Skeletal muscle cell (primary cell): Measurements from ENCODE around the gene SEMA6B.
"Not testable (repeated sequence)": the region's sequence is repeated elsewhere in the genome, so short reads cannot be mapped to it uniquely, and the experiment has no call there.

Experiments
- DNase-seq: peaks from one replicate; pipeline ENCODE4 v3.0.0-alpha.2; 2010; ENCODE audit warnings: low read depth
- H3K4me3 ChIP-seq: 2 replicates; pipeline ENCODE4 v1.5.1; 2011; ENCODE audit warnings: low read depth, mild to moderate bottlenecking, control low read depth, low read length, moderate library complexity

The SEMA6B gene

DNA sequence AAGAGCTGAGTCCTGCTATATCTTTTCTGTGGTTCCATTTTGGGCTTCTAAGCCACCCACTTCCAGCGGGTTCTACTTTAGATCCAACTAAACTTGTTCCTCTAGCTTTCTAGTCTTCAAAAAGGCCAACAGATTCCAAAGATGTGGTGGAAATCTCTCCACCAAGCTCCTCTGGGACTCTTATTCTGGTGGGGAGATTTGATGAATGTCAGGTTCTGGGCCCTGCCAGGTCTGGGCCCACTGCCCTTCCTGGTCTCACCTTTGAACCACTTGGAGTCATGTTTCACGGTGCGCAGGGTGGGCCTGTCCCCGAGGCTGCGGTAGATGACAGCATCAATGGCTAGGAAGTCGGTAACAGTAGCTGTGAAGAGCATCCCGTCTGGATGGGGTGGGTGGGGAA, 4.8 kb downstream of the SEMA6B start:
- no peak overlapping the region for H3K4me3 ChIP-seq

DNA sequence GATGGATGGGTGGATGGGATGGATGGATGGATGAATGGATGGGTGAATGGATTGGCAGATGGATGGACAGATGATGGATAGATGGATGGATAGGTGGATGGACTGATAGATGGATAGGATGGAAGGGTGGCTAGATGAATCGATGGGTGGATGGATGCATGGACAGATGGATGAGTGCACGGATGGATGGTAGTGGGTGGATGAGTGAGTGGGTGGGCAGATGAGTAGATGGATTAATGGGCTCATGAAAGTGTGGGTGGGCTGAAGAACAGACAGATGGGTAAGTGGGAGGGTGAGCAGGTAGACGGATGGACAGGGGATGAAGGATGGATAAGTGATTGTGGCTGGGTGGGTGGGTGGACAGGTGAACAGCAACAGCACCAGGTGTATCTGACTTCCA, 5.7 kb downstream of the SEMA6B start:
- DNase-seq, result no peak
- no peak overlapping the region for H3K4me3 ChIP-seq

More for the DNA sequence above, 4.8 kb downstream of the SEMA6B start:
- no peak for DNase-seq

DNA sequence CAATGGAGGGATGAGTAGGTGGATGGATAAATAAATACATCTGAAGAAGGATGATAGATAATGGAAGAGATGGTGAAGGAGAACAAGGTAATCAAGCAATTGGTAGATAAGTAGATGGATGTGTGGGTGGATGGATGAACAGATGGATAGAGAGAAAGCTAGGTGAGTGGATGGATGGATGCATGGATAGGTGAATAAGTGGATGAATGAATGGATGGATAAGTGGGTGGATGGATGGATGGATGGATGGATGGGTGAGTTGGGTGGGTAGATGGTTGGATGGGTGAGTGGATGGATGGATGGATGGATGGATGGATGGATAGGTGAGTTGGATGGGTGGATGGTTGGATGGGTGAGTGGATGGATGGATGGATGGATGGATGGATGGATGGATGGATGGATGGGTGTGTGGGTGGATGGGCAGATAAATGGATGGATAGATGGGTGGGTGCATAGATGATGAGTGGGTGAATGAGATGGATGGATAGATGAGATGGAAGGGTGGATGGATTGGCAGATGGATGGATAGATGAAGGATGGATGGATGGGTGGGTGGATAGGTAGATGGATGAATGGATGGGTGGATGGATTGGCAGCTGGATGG, 6.3 kb downstream of the SEMA6B start:
- DNase-seq, result no peak
- H3K4me3 ChIP-seq, result no peak overlapping the region

DNA sequence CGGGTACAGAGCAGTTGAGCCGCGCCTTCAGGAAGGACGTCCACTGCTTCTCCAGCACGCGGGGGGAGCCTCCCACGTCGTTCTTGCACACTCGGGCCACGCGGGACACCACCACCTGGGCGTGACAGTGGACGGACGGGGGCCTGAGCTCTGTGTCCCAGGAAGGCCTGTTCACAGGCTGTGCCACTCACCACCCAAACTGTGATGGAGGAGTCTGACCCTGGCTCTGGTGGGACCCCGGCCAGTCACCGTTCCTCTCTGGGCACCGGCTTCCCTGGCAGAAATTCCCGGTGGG, 7.0 kb downstream of the SEMA6B start:
- no peak overlapping the region for H3K4me3 ChIP-seq
- no peak for DNase-seq

DNA sequence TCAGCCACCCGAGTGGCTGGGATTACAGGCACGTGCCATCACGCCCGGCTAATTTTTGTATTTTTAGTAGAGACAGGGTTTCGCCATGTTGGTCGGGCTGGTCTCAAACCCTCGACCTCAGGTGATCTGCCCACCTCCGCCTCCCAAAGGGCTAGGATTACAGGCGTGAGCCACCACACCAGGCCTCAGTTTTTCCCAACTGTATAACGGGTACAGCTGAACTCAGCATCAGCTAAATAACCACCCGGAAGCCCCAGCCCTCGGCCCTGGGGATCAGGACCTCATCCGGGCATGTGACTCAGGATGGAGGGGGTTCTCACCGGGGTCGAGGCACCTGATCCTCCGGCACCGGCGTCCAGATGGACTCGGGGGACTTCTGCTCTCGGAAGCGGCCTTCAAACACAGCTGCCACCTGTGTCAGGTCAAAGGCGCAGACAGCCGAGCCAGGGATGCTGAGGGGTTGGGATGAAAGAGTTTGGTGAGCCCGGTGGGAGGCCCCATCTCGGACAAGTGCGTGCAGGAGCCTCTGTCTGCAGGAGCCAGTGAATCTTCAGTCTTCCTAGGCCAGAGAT, 8.9 kb downstream of the SEMA6B start:
- no peak for DNase-seq
- H3K4me3 ChIP-seq, result no peak overlapping the region

DNA sequence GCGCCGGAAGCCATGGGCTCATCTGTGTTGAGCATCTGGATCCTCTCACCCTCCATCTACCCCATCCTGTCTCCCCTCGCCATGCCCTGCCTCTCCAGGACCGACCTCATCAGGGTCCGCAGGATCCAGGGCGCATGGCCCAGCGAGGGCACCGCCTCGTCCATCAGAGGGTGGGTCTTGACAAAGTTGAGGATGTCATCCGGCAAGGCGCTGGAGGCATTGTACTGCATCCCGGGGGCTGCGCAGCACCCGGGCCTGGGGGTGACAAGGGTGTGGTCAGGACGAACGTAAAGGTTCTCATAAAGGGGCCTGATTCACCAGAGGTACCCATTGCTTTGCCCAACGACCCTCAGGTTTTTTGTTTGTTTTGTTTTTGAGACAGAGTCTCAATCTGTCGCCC, 9.5 kb downstream of the SEMA6B start:
- H3K4me3 ChIP-seq, result no peak overlapping the region

DNA sequence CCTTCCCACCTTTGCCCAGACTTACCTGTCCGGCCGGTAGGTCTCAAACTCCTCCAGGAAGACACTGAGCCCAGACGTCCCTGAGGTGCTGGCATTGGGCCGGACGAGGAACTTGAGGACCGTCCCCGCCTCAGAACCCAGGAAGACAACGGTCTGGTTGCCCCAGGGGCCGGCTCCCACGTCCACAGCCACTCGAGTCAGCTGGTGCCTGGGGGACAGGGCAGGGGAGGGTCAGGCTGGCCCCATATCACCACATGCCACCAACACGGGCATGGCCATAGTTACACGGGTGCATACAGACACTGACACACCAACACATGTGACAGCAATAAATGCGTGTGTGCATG, 11.3 kb downstream of the SEMA6B start:
- H3K4me3 ChIP-seq, result no peak overlapping the region

More for the DNA sequence above, 9.5 kb downstream of the SEMA6B start:
- DNase-seq, result no peak

DNA sequence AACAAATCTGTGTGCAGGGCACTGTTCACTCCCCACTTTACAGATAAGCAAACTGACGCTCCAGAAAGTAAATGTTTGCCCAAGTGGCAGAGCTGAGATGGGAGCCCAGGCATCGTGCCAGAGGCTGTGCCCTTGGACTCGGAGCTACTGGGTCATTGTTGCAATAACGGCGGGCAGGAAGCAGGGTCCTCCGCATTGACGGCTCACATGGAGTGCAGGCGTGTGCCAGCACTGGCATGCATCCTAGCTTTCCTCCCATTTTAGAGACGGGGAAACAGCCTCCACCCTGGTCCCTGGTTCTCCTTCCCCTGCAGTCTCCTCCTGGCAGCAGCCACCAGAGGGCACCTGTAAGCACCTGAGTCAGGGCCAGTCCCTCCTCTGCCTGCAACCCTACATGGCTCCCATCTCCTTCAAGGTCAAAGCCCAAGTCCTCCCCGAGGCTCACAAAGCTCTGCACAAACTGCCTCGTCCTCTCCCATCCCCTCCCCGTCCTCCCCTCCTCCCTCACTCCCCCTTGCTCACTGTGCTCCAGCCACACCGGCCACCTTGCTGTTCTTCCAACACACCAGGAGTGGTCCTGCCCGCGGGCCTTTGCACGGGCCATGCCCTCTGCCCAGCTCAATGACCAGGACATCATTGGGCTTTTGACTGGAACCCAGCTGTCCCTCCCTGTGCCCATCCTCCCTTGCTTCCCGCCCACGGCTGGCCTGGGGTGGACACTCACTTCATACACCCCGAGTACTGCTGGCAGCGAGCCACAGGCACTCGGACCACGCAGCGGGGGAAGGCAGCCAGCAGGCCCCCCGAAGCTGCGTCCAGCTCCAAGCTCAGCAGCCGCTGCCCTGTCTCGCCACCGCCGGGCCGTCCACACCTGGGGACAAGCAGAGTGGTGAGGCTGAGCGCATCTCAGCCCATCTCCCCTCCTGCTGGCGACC, 11.9 kb downstream of the SEMA6B start:
- H3K4me3 ChIP-seq, result no peak overlapping the region
- DNase-seq, result no peak

More for the DNA sequence above, 11.3 kb downstream of the SEMA6B start:
- no peak for DNase-seq

DNA sequence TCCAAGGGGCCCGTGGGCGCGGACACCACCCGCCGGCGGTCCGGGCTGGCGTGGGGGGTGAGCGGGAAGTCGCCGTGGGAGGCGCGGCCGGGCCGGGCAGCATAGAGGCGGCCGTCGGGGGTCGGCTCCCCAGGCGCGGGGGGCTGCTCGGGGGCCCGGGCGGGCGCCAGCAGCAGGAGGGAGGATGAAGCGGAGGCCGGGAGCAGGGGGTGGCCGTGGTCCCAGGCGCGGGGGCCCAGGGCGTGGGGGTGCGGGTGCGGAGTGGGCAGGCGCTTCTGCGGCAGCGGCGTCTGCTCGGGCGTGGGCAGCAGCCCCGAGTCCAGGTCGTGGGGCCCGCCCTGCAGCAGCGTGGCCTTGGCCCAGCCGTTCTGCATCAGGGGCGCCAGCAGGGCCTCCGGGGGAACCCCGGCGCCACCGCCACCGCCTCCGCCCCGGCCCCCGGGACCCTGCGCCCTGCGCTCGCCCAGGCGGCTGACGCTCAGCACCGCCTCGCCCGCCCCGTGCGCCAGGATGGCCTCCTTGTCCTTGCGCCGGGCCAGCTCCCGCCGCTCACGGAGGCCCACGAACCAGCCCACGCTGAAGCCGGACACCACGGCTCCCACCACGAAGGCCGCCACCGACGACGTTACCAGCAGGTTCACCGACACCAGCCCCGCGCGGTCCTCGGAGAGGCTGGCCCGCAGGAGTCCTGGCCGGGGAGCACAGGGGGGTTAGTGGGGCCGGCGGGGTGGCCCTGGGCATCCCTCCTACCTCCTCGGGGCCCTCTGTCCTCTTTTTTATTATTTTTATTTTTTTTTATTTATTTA, 15.4 kb downstream of the SEMA6B start:
- no peak overlapping the region for H3K4me3 ChIP-seq
- no peak for DNase-seq

DNA sequence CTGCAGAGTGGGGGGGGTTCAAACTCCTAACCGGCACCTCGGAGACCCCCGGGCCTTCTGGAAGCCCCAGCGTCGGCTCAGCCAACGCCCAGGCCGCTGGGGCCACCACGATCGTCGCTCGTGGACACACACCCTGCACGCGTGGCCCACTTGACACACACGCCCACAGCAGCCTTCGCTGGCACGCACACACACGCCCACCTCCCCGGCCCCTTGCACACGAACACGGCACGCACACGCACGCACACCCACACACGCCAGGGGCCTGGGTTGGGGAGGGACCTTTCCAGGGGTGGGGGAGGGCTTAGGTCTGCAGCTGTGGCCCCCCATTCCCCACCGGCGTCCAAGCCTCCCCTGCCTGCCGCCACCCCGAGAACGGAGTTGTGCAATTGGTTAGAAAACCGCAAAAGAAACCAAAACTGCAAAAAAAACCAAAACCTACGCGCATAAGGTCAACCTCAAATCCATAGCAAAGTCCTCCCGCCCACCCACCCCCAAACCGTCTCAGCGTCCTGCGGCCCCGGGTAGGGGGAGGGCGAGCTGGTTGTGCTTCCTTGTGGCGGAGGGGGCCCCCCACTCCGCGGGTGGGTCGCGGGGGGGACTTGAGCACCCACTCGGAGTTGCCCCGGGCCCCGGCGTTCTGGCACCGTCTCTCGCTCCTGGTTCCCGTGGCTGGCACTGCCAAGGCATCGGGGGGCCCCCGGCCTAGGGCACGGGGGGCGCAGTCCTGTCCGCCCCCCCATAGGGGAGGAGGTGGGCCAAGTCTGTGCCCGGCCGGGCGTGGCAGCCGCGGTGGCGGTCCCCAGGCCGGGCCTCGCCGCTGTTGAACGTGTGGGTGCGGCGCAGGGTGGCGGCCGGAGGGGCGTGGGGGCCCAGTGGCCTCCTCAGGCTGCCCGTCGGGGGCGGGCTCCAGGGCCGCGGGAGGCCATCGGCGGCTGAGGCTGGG, 16.3 kb downstream of the SEMA6B start:
- no peak overlapping the region for H3K4me3 ChIP-seq
- no peak for DNase-seq

DNA sequence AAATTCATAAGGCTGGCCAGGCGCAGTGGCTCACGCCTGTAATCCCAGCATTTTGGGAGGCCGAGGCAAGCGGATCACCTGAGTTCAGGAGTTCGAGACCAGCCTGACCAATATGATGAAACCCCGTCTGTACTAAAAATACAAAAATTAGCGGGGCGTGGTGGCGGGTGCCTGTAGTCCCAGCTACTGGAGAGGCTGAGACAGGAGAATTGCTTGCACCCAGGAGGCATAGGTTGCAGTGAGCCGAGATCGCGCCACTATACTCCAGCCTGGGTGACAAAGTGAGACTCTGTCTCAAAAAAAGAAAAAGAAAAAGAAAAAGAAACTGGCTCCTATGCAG, 17.7 kb downstream of the SEMA6B start:
- H3K4me3 ChIP-seq, DNase-seq: not testable (repeated sequence)

DNA sequence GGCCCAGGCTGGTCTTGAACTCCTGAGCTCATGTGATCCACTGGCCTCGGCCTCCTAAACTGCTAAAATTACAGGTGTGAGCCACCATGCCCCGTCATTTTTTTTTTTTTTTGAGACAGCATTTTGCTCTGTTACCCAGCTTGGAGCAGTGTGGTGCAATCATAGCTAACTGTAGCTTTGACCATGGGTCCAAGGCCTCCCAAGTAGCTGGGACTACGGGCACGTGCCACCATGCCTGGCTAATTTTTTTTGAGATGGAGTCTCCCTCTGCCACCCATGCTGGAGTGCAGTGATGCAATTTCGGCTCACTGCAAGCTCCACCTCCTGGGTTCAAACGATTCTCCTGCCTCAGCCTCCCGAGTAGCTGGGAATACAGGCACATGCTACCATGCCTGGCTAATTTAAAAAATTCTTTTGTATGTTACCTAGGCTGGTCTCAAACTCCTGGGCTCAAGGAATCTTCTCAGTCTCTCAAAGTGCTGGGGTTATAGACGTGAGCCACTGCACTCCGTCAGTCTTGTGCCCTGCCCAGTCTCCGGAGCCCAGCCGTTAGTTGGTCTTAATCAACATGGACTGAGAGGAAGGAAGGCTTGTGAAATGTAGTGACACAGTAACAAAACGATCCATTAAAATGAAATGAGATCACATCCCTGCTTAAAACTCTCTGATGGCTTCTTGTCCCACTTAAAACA, 18.2 kb downstream of the SEMA6B start:
- H3K4me3 ChIP-seq, result no peak overlapping the region
- no peak for DNase-seq

DNA sequence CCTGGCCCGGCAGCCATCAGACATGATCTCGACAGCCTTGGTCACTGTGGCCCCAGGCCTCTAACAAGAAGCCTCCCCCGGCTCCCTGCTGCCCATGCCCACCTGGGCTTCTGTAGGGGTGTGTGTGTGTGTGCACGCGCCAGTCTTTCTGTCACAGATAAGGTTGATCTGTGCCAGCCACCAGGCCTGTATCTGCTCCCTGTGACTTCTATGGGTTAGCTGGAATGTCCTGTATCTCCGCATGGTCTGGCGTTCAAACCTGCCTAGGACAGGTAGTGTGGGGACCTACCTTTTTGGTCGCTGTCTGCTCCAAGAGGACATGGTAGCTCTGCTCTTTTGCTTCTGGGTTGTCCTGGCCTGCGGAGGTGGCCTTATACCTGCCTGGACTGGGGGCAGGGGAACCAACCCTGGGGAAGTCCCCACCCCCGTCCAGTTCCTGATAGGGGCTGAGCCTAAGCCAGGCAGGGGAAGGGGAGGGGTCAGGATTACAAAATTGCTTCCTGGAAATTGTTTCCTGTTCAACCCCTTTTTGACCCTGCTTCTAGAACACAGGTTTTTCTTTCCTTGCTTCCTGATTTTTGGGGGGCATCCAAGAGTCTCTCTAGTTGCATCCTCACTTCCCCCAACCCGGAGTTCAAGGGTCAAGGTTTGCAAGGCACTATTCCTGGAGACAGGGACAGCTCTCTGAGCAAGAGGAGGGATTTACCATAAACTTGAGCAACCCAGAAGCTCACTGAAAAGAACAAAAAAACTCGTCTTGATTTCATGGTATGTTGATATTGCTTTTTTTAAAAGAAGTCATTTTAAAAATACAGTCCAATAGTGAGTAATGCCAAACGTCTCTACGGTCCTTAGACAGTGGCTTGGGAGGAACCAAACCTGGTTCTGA, 19.5 kb downstream of the SEMA6B start, which contains the start of gene LRG1:
TSS of gene LRG1 (minus strand) at position 344 of the 889 bp plus-strand sequence. CDS start at position 321, 23 bp downstream.
- no peak for DNase-seq
- H3K4me3 ChIP-seq, result no peak within 1 kb of the TSS

DNA sequence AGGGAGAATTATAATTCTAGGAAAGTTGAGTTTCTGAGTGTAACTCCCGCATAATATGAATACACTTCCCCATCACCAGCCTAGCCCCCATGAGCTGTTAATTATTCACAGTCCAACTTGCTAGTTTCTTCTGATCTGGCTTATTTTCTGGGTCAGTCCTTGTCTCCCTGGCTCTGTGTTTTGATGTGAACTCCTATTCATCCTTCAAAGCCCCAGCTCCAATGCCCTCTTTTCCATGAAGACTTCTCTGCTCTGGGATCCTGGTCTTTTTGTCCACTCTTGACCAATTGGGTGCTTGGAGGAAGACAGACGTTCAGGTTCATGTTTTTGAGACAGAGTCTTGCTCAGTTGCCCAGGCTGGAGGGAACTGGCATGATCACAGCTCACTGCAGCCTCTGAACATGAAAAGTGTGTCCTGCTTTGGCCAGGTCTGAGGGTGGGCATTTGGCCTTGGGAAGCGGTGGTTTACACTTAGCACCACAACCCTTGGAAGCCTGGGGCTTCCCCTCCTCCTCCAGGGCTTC, 20.3 kb downstream of the SEMA6B start:
- H3K4me3 ChIP-seq, result no peak overlapping the region
- DNase-seq, result no peak

DNA sequence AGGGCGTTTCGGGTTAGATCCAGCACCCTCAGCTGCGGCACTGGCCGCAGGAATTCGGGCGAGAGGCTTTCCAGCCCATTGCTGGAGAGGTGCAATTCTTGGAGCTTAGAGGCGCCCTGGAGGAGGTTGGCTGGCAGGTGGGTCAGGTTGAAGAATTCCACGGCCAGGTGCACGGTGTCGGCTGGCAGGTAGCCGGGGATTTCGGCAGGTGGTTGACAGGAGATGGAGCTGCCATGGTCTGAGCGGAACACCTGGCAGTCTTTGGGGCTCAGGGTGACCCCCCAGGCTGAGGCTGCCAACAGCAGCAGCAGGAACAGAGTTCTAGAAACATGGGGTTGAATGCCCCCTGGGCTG, 20.9 kb downstream of the SEMA6B start:
- H3K4me3 ChIP-seq, result no peak overlapping the region
- no peak for DNase-seq

DNA sequence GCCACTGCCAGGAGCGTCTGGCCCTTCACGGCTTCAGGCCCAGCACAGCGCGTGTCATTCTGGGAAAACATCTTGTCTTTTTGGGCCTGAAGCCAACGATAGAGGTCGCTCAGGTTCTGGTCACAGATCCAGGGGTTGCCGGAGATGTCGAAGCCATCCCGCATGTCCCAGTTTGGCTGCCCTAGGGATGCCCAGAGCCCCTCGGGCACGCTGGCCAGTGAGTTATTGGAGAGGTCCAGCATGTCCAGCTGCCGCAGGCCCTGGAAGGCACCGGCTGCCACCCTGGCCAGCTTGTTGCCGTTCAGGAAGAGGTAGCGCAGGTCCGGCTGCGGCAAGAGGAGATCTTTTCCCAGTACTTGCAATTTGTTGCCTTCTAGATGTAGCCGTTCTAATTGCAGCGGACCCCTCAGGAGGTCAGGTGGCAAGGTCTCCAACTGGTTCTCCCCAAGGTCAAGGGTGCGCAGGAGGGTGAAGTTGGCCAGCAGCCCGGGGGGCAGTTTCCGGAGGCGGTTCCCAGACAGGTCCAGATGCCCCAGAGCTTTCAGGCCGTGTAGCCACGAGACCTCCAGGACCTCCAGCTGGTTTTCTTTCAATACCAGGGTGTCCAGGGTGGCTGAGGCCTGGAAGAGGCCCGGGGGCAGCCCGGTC, 21.4 kb downstream of the SEMA6B start:
- H3K4me3 ChIP-seq, result no peak overlapping the region
- no peak for DNase-seq

DNA sequence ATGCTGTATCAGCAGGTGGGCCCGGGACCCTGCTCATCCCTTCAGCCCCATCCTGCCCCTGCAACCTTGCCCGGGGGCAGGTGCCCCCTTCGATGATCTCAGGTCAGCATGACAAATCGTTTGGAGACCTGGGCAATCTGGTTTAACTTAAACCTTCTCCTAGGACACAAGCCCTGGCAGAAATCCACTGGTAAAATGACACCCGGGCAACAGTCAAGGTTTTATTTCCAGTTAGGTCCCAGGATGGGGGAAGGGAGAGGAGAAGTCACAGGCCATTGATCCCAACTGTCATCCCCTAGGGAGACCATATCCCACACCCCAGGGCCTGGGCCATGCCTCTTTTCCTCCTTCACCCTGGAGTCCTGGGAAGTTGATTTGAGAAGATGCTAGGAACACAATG, 22.7 kb downstream of the SEMA6B start:
- DNase-seq, result no peak
- no peak overlapping the region for H3K4me3 ChIP-seq
